ENCODE results near the gene BAIAP2. TPM values are rescaled to one million over a fixed set of nuclear protein-coding genes. Genes with fewer than 3 reads are reported as not detected.

Gene BAIAP2
- total and polyA plus RNA-seq, 2 of the 13 experiments (the other 11 are each of a cell fraction or from before 2014, with no cell fraction given) = 22.5 to 24.0 TPM

DNA sequence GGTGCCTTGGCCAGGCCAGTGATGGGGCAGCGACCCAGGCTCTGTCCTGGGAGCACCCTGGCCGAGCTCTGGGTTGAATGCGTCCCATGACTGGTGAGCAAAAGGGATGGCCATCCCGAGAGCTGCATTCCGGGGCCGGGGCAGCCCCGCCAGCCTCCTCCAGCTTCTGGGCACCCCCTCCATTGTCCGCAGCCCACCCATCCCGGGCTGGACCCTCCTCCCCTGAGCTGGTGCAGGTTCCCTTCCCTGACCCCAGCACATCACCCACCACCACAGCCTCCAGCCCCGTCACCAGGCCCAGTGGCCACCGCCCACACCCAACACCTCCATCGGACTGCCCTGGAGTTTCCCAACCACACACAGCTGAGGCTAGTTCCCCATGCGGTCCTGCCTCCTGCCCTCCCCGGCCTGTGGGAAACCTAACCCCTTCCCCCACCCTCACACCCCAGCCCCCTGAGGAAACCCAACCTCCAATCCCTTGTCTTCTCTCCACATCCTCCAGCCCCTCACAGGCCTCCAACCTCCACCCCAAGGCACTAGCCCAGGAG, 114.1 kb downstream of the BAIAP2 start:
- H4K20me1 ChIP-seq (ENCODE audit: insufficient read depth, low read length) = no peaks in the 10 kb centered on the region
- in situ Hi-C loops (cut with HindIII; ENCODE audit: extremely low pct_ligation_motif_present, low pct_unique_long_range_greater_than_20kb) = no loop called here
- no peak overlapping the region for H3K4me2 ChIP-seq (ENCODE audit: low read depth, low read length)
- intact Hi-C loops (cut with micrococcal nuclease; ENCODE audit: unreplicated experiment) = no loop called here
- no TSS peak for BruUV-seq (replicated peaks)
- CTCF ChIA-PET (ENCODE audit: low intra/inter-chr PET ratio, low total read pairs) = no interaction called here
- ATAC-seq (peak; percentile 17; the same call in 2 of the 3 replicates), FAIRE-seq (no peak), DNase-seq (ENCODE audit: low spot score) (no peak)
- H3K27me3 ChIP-seq (ENCODE audit: control insufficient read depth in 1 of 2, insufficient read depth in 2 of 2, low read length in 2 of 2) = no peaks in the 10 kb centered on the region
- H3K4me3 ChIP-seq (replicated peaks in 1 of 3; ENCODE audit: insufficient read depth in 1 of 3, low read depth in 2 of 3, low read length in 3 of 3) = no peak overlapping the region
- H3K79me2 ChIP-seq (ENCODE audit: insufficient read depth, low read length) = no peaks in the 10 kb centered on the region
- no peak overlapping the region for H3K9ac ChIP-seq (ENCODE audit: insufficient read depth, low read depth, low read length)
- no peaks in the 10 kb centered on the region for H3K9me3 ChIP-seq (ENCODE audit: low read length)
- H3K36me3 ChIP-seq (replicated peaks in 1 of 2; ENCODE audit: control insufficient read depth in 1 of 2, insufficient read depth in 2 of 2, low read length in 2 of 2) = no peaks in the 10 kb centered on the region
- POLR2A ChIA-PET = no interaction called here
- peaks cover 10% of the 10 kb centered on the region for H3K4me1 ChIP-seq (ENCODE audit: insufficient read depth, low read length)
- no peak overlapping the region for H3K27ac ChIP-seq (ENCODE audit: extremely low read length, insufficient read depth, low read length)
- 66% methylated on average over 10 of the region's 14 CpGs for WGBS (ENCODE audit: low lambda C conversion rate)
- H2AFZ ChIP-seq (ENCODE audit: low read length) = no peak overlapping the region
- no peak for TF ChIP-seq ZNF263 (CRISPR knock-in tag; IDR thresholded peaks at IDR 0.05)
- TF ChIP-seq ZNF841 (CRISPR knock-in tag; IDR thresholded peaks at IDR 0.05; ENCODE audit: borderline replicate concordance) = no peak
- TF ChIP-seq FOXP1 (IDR thresholded peaks at IDR 0.05) = no peak
- TF ChIP-seq FOXP1 (CRISPR knock-in tag; IDR thresholded peaks at IDR 0.05) = no peak
- TF ChIP-seq RARG (CRISPR knock-in tag; IDR thresholded peaks at IDR 0.05; ENCODE audit: low read depth) = no peak
- TF ChIP-seq U2AF2 (IDR thresholded peaks at IDR 0.05; ENCODE audit: low read depth, low read length) = no peak
- TF ChIP-seq, protein P1, sequence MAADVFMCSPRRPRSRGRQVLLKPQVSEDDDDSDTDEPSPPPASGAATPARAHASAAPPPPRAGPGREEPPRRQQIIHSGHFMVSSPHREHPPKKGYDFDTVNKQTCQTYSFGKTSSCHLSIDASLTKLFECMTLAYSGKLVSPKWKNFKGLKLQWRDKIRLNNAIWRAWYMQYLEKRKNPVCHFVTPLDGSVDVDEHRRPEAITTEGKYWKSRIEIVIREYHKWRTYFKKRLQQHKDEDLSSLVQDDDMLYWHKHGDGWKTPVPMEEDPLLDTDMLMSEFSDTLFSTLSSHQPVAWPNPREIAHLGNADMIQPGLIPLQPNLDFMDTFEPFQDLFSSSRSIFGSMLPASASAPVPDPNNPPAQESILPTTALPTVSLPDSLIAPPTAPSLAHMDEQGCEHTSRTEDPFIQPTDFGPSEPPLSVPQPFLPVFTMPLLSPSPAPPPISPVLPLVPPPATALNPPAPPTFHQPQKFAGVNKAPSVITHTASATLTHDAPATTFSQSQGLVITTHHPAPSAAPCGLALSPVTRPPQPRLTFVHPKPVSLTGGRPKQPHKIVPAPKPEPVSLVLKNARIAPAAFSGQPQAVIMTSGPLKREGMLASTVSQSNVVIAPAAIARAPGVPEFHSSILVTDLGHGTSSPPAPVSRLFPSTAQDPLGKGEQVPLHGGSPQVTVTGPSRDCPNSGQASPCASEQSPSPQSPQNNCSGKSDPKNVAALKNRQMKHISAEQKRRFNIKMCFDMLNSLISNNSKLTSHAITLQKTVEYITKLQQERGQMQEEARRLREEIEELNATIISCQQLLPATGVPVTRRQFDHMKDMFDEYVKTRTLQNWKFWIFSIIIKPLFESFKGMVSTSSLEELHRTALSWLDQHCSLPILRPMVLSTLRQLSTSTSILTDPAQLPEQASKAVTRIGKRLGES (CRISPR knock-in tag; IDR thresholded peaks at IDR 0.05; ENCODE audit: borderline replicate concordance) = no peak
- TF ChIP-seq SNAPC2 (CRISPR knock-in tag; IDR thresholded peaks at IDR 0.05) = no peak
